ENCODE results near the gene NTM. TPM values are rescaled to one million over a fixed set of nuclear protein-coding genes. Genes with fewer than 3 reads are reported as not detected.

Gene NTM
- total and polyA plus RNA-seq, 2 donors (not counting 3 experiments of a cell fraction or from before 2014, with no cell fraction given), result 1.00 to 1.1 TPM

DNA sequence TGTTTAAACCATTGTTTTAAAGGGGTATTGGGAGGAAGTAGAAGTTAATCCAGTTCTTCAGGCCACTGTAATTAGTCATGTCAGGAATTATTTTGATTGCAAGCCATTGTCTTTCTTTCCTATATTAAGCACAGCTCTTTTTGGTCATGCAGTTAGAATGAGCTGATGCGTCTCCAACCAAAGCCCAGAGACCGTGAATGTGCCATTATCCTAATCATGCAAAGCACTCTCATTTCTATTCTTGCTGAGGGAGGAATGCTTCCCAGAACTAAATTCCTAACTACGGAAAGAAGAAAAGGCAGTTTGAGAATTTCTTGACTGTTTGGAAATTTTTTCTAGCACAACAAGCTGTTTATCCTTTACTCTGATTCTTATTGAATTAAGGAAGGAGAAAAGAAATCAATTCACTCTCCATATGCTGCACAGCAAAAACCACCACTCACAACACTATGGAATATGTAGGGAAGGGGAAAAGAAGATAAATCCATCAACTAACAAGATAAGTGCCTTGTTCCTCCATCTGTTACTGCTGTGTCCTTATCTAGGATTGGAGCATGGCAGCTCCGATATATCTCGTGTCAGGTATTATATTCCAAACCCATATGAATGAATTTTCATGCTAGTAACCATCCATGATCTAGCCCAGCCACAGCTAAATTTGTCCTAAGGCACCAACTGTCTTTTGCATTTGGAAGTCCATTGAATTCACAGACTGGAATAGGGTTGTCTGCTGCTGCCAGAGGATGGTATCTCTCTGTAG is 70.8 kb downstream of the NTM start:
- TF ChIP-seq, protein P1, sequence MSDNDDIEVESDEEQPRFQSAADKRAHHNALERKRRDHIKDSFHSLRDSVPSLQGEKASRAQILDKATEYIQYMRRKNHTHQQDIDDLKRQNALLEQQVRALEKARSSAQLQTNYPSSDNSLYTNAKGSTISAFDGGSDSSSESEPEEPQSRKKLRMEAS (IDR thresholded peaks at IDR 0.05; ENCODE audit: insufficient read depth, insufficient read length), result no peak
- TF ChIP-seq EZH2 (IDR thresholded peaks at IDR 0.05; ENCODE audit: borderline replicate concordance, low read depth, low read length, severe bottlenecking) (no peak), FOS (IDR thresholded peaks at IDR 0.05; ENCODE audit: borderline replicate concordance, insufficient read depth, low read length) (no peak)
- Histone ChIP-seq H3K4me3 (replicated peaks in 1 of 3; ENCODE audit: insufficient read depth in 1 of 3, low read depth in 1 of 3, low read length in 3 of 3) (no peak overlapping the region), H3K4me2 (ENCODE audit: insufficient read depth, low read length) (no peak overlapping the region), H3K79me2 (ENCODE audit: control insufficient read depth, insufficient read depth, low read length) (no peaks in the 10 kb centered on the region), H3K27ac (ENCODE audit: insufficient read depth, low read depth, low read length) (no peak overlapping the region), H3K9ac (replicated peaks; ENCODE audit: extremely low read depth, insufficient read depth, low read length) (no peak overlapping the region), H2AFZ (ENCODE audit: low read depth, low read length) (no peak overlapping the region), H4K20me1 (replicated peaks; ENCODE audit: control insufficient read depth, extremely low read depth, insufficient read depth, low read length) (no peaks in the 10 kb centered on the region), H3K9me1 (replicated peaks; ENCODE audit: control insufficient read depth, extremely low read depth, insufficient read depth, low read length) (no peaks in the 10 kb centered on the region), H3K9me3 (replicated peaks; ENCODE audit: control insufficient read depth, insufficient read depth, low read length) (peaks cover 2% of the 10 kb centered on the region), H3K36me3 (ENCODE audit: control insufficient read depth in 2 of 2, extremely low read depth in 1 of 2, insufficient read depth in 2 of 2, low read length in 2 of 2) (no peaks in the 10 kb centered on the region), H3K4me1 (ENCODE audit: control insufficient read depth, extremely low read depth, insufficient read depth, low read length) (no peaks in the 10 kb centered on the region), H3K27me3 (ENCODE audit: control insufficient read depth in 2 of 2, insufficient read depth in 2 of 2, low read length in 2 of 2) (no peaks in the 10 kb centered on the region)
- ChIA-PET CTCF (no interaction called here), POLR2A (no interaction called here)
- intact Hi-C loops (cut with micrococcal nuclease), result no loop called here
- no peak for FAIRE-seq
- dilution Hi-C loops (cut with MboI; ENCODE audit: extremely low pct_ligation_motif_present, low sequenced_read_pairs), result no loop called here
- DNase-seq (ENCODE audit: low read depth, low spot score), result no peak
- BruUV-seq (replicated peaks), result no TSS peak

GRCh38 chr11:131446590-131447275 is 76.3 kb downstream of the NTM start:
- intact Hi-C loops (cut with micrococcal nuclease), result no loop called here
- no peak overlapping the region for H3K27ac ChIP-seq (ENCODE audit: insufficient read depth, low read depth, low read length)
- DNase-seq (ENCODE audit: low read depth, low spot score) (no peak), FAIRE-seq (no peak)
- no peak overlapping the region for H3K4me2 ChIP-seq (ENCODE audit: insufficient read depth, low read length)
- dilution Hi-C loops (cut with MboI; ENCODE audit: extremely low pct_ligation_motif_present, low sequenced_read_pairs), result no loop called here
- peaks cover 5% of the 10 kb centered on the region for H3K9me3 ChIP-seq (replicated peaks; ENCODE audit: control insufficient read depth, insufficient read depth, low read length)
- TF ChIP-seq, protein P1 (IDR thresholded peaks at IDR 0.05; ENCODE audit: insufficient read depth, insufficient read length), result no peak
- TF ChIP-seq CTCF (IDR thresholded peaks at IDR 0.05; ENCODE audit: extremely low read depth in 1 of 2, insufficient read depth in 1 of 2, low read depth in 1 of 2, low read length in 2 of 2), result no peak
- TF ChIP-seq FOS (IDR thresholded peaks at IDR 0.05; ENCODE audit: borderline replicate concordance, insufficient read depth, low read length), result no peak
- TF ChIP-seq MYC (IDR thresholded peaks at IDR 0.05; ENCODE audit: low read depth, low read length), result no peak
- TF ChIP-seq POLR2A (IDR thresholded peaks at IDR 0.05; ENCODE audit: low read depth, low read length), result no peak
- TF ChIP-seq POLR2AphosphoS5 (IDR thresholded peaks at IDR 0.05; ENCODE audit: insufficient read depth, low read depth, low read length), result no peak
- no peak for TF ChIP-seq GATA2 (IDR thresholded peaks at IDR 0.05; ENCODE audit: insufficient read depth, insufficient read length, low read depth, low read length)
- H4K20me1 ChIP-seq (replicated peaks; ENCODE audit: control insufficient read depth, extremely low read depth, insufficient read depth, low read length), result no peaks in the 10 kb centered on the region
- ChIA-PET CTCF (no interaction called here), POLR2A (no interaction called here)
- H2AFZ ChIP-seq (ENCODE audit: low read depth, low read length), result no peak overlapping the region
- no TSS peak for BruUV-seq (replicated peaks)
- H3K4me3 ChIP-seq (replicated peaks in 1 of 3; ENCODE audit: insufficient read depth in 1 of 3, low read depth in 1 of 3, low read length in 3 of 3), result no peak overlapping the region
- H3K9me1 ChIP-seq (replicated peaks; ENCODE audit: control insufficient read depth, extremely low read depth, insufficient read depth, low read length), result no peaks in the 10 kb centered on the region
- H3K4me1 ChIP-seq (ENCODE audit: control insufficient read depth, extremely low read depth, insufficient read depth, low read length), result no peaks in the 10 kb centered on the region
- no peak overlapping the region for H3K9ac ChIP-seq (replicated peaks; ENCODE audit: extremely low read depth, insufficient read depth, low read length)
- no peaks in the 10 kb centered on the region for H3K36me3 ChIP-seq (ENCODE audit: control insufficient read depth in 2 of 2, extremely low read depth in 1 of 2, insufficient read depth in 2 of 2, low read length in 2 of 2)
- H3K27me3 ChIP-seq (ENCODE audit: control insufficient read depth in 2 of 2, insufficient read depth in 2 of 2, low read length in 2 of 2), result no peaks in the 10 kb centered on the region
- H3K79me2 ChIP-seq (ENCODE audit: control insufficient read depth, insufficient read depth, low read length), result no peaks in the 10 kb centered on the region

Data from endothelial cell of umbilical vein (primary cell).